ENCODE measurements around the gene EWSR1.

EWSR1 gene

DNA sequence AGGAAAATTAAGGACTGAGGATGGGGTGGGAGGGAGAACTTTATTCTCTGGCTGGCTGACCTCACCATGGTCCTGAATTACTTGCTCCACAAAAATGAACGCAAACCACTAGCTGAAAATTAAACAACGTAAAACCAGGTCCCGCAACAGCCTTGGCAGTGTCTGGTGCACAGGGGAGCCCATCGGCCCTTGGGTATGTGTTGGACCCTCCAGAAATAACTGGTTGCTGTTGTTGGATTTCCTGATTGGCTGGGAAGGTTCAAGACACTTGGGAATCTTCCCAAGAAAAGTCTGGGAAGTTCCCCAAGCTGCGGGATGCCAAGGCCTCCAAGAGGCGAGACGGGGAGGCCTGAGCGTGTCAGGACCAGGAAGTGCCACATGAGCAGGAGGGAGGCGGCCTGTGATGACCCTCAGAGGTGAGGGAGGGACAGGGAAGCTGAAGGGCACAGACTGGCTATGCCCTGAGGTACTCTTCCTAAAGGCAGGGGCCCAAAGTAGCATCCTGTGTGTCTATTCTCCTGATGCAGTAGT is 57.8 kb downstream of the EWSR1 start:
- Mint-ChIP-seq H3K9me3 (no peaks in the 10 kb centered on the region), H3K27me3 (no peaks in the 10 kb centered on the region), H3K36me3 (ENCODE audit: low read depth) (peaks cover 7% of the 10 kb centered on the region), H3K27ac (no peak overlapping the region), H3K4me1 (no peaks in the 10 kb centered on the region), H3K4me3 (no peak overlapping the region)
- ATAC-seq, result no peak
- no peak for DNase-seq

DNA sequence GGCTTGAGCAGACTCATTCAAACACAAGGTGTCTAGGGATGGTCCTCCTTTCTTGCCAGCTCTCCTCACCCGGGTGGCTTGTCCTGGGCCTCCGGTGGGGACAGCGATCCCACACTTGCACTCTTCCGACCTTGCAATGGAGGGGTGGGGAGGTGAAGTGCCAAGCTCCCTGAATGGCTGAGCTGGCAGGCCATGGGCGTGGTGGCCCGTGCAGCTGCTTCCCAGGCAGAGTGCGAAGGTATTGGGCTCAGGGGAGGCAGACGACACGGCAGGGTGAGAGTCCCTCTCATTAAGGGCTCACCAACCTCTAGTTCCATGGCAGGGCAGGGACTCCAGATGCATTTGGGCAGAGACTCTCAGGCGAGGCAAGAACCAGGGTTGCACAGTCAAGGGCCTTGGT is 58.4 kb downstream of the EWSR1 start:
- H3K36me3 Mint-ChIP-seq (ENCODE audit: low read depth), result peaks cover 7% of the 10 kb centered on the region
- H3K27ac Mint-ChIP-seq, result no peak overlapping the region
- H3K4me1 Mint-ChIP-seq, result no peaks in the 10 kb centered on the region
- H3K4me3 Mint-ChIP-seq, result no peak overlapping the region
- H3K9me3 Mint-ChIP-seq, result no peaks in the 10 kb centered on the region
- no peak for DNase-seq
- H3K27me3 Mint-ChIP-seq, result no peaks in the 10 kb centered on the region
- ATAC-seq, result no peak

GRCh38 chr22:29327089-29327764 is 59.2 kb downstream of the EWSR1 start:
- peaks cover 7% of the 10 kb centered on the region for H3K36me3 Mint-ChIP-seq (ENCODE audit: low read depth)
- no peak for ATAC-seq
- H3K4me1 Mint-ChIP-seq, result no peaks in the 10 kb centered on the region

GRCh38 chr22:29328055-29328454 is 60.0 kb downstream of the EWSR1 start:
- Mint-ChIP-seq H3K27me3 (no peaks in the 10 kb centered on the region), H3K27ac (no peak overlapping the region)
- ATAC-seq, result no peak

More at GRCh38 chr22:29327089-29327764, 59.2 kb downstream of the EWSR1 start:
- DNase-seq, result no peak
- Mint-ChIP-seq H3K9me3 (no peaks in the 10 kb centered on the region), H3K27ac (no peak overlapping the region), H3K4me3 (no peak overlapping the region), H3K27me3 (no peaks in the 10 kb centered on the region)

DNA sequence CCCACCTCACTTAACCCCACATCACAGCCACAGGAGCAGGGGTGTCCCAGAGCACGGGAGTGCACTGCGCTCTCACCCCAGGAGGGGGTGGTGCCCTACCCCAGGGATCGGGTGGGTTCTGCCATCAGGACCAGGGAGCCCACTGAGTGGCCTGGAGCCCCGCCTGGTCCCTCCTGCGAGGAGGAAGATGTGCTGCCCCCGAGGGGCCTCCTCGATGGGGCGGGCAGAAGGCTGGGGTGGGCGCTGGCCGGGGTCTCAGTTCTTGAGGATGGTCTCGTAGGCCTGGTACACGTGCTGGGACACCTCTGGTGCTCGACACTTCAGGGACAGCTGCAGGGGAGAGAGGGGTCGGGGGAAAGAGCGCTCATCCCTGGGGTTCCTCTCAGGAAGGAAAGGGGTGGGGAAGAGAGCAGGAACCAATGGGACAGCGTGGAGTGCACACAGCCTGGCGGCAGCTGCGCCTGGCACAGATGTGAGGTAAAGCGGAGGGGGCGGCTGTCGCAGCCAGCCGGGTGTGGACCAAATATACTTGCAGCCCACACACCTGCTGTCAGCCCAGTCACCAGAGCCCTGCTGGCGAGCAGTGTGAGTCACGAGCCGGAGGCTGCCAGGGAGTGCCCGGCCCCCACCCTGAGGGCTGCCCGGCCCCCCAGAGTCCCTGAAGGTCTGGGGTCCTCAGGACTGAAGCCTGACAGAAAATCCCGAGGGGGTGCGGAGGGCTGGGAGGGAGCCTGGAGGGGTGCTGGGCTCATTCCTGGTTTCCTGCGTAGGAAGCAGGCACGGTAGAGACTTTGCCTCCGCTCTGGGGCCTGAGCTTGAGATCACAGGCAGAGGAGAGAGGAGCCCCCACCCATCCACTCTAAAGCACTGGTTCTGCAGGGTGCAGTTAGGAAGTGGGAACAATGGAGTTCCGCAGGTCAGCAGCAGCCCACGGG is 60.8 kb downstream of the EWSR1 start:
- ATAC-seq (no peak), DNase-seq (no peak)
- no peaks in the 10 kb centered on the region for H3K27me3 Mint-ChIP-seq
- no peaks in the 10 kb centered on the region for H3K9me3 Mint-ChIP-seq
- no peaks in the 10 kb centered on the region for H3K4me1 Mint-ChIP-seq
- peaks cover 10% of the 10 kb centered on the region for H3K36me3 Mint-ChIP-seq (ENCODE audit: low read depth)
- H3K27ac Mint-ChIP-seq, result no peak overlapping the region
- no peak overlapping the region for H3K4me3 Mint-ChIP-seq

More at GRCh38 chr22:29328055-29328454, 60.0 kb downstream of the EWSR1 start:
- Mint-ChIP-seq H3K4me1 (no peaks in the 10 kb centered on the region), H3K4me3 (no peak overlapping the region), H3K9me3 (no peaks in the 10 kb centered on the region), H3K36me3 (ENCODE audit: low read depth) (peaks cover 7% of the 10 kb centered on the region)
- no peak for DNase-seq

- Mint-ChIP-seq H3K27ac (no peak overlapping the region), H3K27me3 (no peaks in the 10 kb centered on the region), H3K36me3 (ENCODE audit: low read depth) (peaks cover 10% of the 10 kb centered on the region), H3K4me3 (no peak overlapping the region), H3K4me1 (no peaks in the 10 kb centered on the region), H3K9me3 (no peaks in the 10 kb centered on the region)
- ATAC-seq (no peak), DNase-seq (no peak)
These were observed 61.5 kb downstream of the EWSR1 start for GRCh38 chr22:29329581-29329980.

GRCh38 chr22:29330291-29330690 is 62.2 kb downstream of the EWSR1 start:
- Mint-ChIP-seq H3K9me3 (no peaks in the 10 kb centered on the region), H3K27me3 (no peaks in the 10 kb centered on the region), H3K4me1 (no peaks in the 10 kb centered on the region), H3K27ac (no peak overlapping the region), H3K36me3 (ENCODE audit: low read depth) (peaks cover 10% of the 10 kb centered on the region), H3K4me3 (no peak overlapping the region)
- no peak for DNase-seq
- no peak for ATAC-seq

DNA sequence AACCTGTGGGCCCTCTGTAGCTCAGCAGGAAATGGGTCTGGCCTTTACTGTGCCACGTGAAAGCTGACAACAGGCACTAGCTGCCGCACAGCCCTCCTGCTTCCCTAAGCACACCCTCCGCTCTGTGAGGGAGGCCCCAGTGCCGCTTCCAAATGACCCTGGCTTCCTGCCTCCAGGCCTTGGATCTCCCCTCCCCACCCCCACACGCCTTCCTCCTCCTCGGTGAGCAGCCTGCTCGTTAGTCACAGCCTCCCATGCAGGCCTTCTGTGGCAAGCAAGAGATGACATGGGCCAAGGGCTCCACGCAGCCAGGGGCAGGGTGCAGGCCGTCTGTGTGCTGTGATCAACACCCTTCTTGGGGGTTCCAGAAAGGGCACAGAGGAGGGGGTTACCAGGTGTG is 62.7 kb downstream of the EWSR1 start:
- H3K9me3 Mint-ChIP-seq, result no peaks in the 10 kb centered on the region
- H3K4me3 Mint-ChIP-seq, result no peak overlapping the region
- H3K36me3 Mint-ChIP-seq (ENCODE audit: low read depth), result peaks cover 10% of the 10 kb centered on the region
- DNase-seq (no peak), ATAC-seq (no peak)
- no peak overlapping the region for H3K27ac Mint-ChIP-seq
- no peaks in the 10 kb centered on the region for H3K27me3 Mint-ChIP-seq
- H3K4me1 Mint-ChIP-seq, result no peaks in the 10 kb centered on the region

DNA sequence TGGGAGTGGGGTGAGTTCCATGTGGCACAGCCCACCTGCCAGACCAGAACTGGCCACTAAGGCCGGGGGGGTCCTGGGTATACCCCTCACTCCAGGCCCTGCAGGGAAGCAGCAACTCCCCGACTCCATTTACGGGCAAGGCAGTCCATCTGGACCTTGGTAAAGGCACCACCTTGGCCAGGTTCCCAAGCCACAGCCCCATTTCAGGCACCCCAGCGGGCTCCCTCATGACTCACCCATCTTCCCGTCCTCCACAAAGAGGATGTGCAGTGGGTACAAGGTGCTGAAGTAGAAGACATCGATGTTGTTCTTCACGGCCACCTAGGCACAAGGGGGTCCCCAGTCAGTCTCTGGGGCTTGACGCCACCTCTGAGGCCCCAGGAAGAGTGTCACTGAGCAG is 63.1 kb downstream of the EWSR1 start:
- Mint-ChIP-seq H3K4me3 (no peak overlapping the region), H3K36me3 (ENCODE audit: low read depth) (peaks cover 14% of the 10 kb centered on the region), H3K27ac (no peak overlapping the region), H3K27me3 (no peaks in the 10 kb centered on the region), H3K4me1 (no peaks in the 10 kb centered on the region), H3K9me3 (no peaks in the 10 kb centered on the region)
- DNase-seq (no peak), ATAC-seq (no peak)

GRCh38 chr22:29331658-29332300 is 63.7 kb downstream of the EWSR1 start:
- peaks cover 16% of the 10 kb centered on the region for H3K36me3 Mint-ChIP-seq (ENCODE audit: low read depth)
- H3K4me3 Mint-ChIP-seq, result no peak overlapping the region
- no peaks in the 10 kb centered on the region for H3K4me1 Mint-ChIP-seq
- DNase-seq (no peak), ATAC-seq (no peak)
- H3K9me3 Mint-ChIP-seq, result no peaks in the 10 kb centered on the region
- no peak overlapping the region for H3K27ac Mint-ChIP-seq
- no peaks in the 10 kb centered on the region for H3K27me3 Mint-ChIP-seq

DNA sequence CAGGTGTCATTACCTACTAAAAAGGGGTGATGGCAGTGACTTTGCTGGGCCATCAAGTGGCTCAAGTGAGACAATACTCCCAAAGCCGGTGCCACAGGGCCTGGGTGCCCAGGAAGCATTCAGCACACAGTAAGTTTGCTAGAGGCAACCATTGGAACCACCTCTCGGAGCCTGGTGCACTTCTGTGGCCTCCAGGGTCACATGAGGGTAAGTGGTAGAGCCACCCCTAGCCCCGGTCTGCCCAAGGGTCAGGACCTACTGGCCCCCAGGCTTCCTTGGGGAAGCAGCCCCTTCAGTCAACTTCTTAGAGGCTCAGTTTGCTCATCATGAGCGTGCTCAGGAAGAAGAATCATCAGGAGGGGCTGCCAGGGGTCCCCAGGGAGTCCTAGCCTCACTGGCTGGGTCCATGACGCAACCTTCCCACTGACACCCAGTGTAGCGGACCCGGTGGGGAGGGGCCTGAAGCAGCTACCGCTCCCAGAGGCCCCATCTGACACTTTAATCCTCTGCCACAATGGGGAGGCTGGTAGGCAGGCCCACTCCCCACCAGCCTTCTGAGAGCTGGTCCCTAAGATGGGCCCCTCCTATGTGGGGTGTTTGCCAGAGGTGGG is 64.9 kb downstream of the EWSR1 start:
- H3K27ac Mint-ChIP-seq, result no peak overlapping the region
- no peaks in the 10 kb centered on the region for H3K27me3 Mint-ChIP-seq
- H3K36me3 Mint-ChIP-seq (ENCODE audit: low read depth), result peaks cover 15% of the 10 kb centered on the region
- no peak for DNase-seq
- no peak for ATAC-seq
- H3K4me1 Mint-ChIP-seq, result no peaks in the 10 kb centered on the region
- no peaks in the 10 kb centered on the region for H3K9me3 Mint-ChIP-seq
- no peak overlapping the region for H3K4me3 Mint-ChIP-seq

GRCh38 chr22:29334148-29334547 is 66.1 kb downstream of the EWSR1 start:
- Mint-ChIP-seq H3K27ac (no peak overlapping the region), H3K36me3 (ENCODE audit: low read depth) (peaks cover 24% of the 10 kb centered on the region)
- ATAC-seq, result no peak

DNA sequence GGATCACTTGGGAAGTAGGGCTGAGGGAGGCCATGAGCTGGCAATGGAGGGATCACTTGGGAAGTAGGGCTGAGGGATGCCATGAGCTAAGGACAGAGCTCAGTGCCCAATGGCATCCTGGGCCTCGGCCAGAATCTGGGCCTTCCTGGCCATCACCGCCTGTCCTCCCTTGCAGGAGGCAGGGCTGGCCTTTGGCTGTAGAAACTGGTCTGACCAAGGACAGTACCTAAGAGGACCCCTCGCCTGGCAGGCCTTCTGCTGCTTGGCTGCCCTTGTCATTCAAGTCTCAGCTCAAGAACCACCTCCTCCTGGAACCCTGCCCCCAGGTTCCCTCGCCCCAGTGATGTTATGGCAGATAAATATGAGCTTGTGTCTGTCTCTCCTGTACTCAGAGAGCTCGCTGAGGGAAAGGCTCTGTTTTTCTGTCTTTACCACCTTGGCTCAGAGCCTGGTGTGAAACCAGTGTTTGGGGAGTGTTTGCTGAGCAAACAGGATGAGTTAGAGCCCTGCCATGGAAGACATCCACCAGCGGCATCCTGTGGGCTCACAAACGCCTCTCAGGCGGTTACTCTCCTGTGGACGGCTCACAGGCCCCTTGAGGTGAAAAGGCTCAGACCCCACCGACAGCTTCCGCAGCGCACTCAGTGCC is 66.8 kb downstream of the EWSR1 start:
- no peak for DNase-seq

More at GRCh38 chr22:29334148-29334547, 66.1 kb downstream of the EWSR1 start:
- H3K4me3 Mint-ChIP-seq, result no peak overlapping the region
- H3K27me3 Mint-ChIP-seq, result no peaks in the 10 kb centered on the region
- DNase-seq, result no peak
- no peaks in the 10 kb centered on the region for H3K4me1 Mint-ChIP-seq
- H3K9me3 Mint-ChIP-seq, result no peaks in the 10 kb centered on the region

GRCh38 chr22:29335656-29336055 is 67.6 kb downstream of the EWSR1 start:
- Mint-ChIP-seq H3K9me3 (no peaks in the 10 kb centered on the region), H3K4me1 (no peaks in the 10 kb centered on the region), H3K27me3 (no peaks in the 10 kb centered on the region), H3K27ac (no peak overlapping the region), H3K4me3 (no peak overlapping the region), H3K36me3 (ENCODE audit: low read depth) (peaks cover 22% of the 10 kb centered on the region)
- ATAC-seq (no peak), DNase-seq (no peak)

More for the DNA sequence above, 66.8 kb downstream of the EWSR1 start:
- no peaks in the 10 kb centered on the region for H3K27me3 Mint-ChIP-seq
- H3K4me3 Mint-ChIP-seq, result no peak overlapping the region
- H3K4me1 Mint-ChIP-seq, result no peaks in the 10 kb centered on the region
- ATAC-seq, result no peak
- no peak overlapping the region for H3K27ac Mint-ChIP-seq
- H3K9me3 Mint-ChIP-seq, result no peaks in the 10 kb centered on the region
- peaks cover 20% of the 10 kb centered on the region for H3K36me3 Mint-ChIP-seq (ENCODE audit: low read depth)

Measured in activated naive CD8-positive, alpha-beta T cell treated with anti-CD3 and anti-CD28 coated beads, Interleukin-2, amount 50 U/mL, for 24 hours (primary cell).